Dendritic cell treated with granulocyte-macrophage colony-stimulating factor and Interleukin-4, amounts not matched to agents 40 ng/mL and 50 ng/mL, for 4 days (primary cell): ENCODE measurements around the gene PCP4L1.

Experiments
- H3K27ac Mint-ChIP-seq: one replicate; pipeline ENCODE4 v1.8.0; 2022; ENCODE audit warnings: mild to moderate bottlenecking, mixed read lengths
- H3K27me3 Mint-ChIP-seq: one replicate; pipeline ENCODE4 v1.8.0; 2022; ENCODE audit warnings: mild to moderate bottlenecking, mixed read lengths
- H3K36me3 Mint-ChIP-seq: one replicate; pipeline ENCODE4 v1.8.0; 2022; ENCODE audit warnings: low read depth, mixed read lengths
- H3K4me1 Mint-ChIP-seq: one replicate; pipeline ENCODE4 v1.8.0; 2022; ENCODE audit warnings: low read depth, mixed read lengths
- H3K4me3 Mint-ChIP-seq: one replicate; pipeline ENCODE4 v1.8.0; 2022; ENCODE audit warnings: mild to moderate bottlenecking, moderate library complexity, mixed read lengths
- H3K9me3 Mint-ChIP-seq: one replicate; pipeline ENCODE4 v1.8.0; 2022; ENCODE audit warnings: mixed read lengths
- intact Hi-C: fragments of 100-400 bp; cut with micrococcal nuclease; formaldehyde crosslinking; loops from one replicate; pipeline ENCODE4 v1.15.0; 2022

The PCP4L1 gene

GRCh38 chr1:161258439-161259344 lies at the start of gene PCP4L1:
TSS of gene PCP4L1 (plus strand) at chr1:161258745. CDS start at chr1:161258975, 230 bp downstream.
- Mint-ChIP-seq H3K27ac (no peak within 1 kb of the TSS), H3K27me3 (peaks cover 56% of the 10 kb centered on the region)

DNA sequence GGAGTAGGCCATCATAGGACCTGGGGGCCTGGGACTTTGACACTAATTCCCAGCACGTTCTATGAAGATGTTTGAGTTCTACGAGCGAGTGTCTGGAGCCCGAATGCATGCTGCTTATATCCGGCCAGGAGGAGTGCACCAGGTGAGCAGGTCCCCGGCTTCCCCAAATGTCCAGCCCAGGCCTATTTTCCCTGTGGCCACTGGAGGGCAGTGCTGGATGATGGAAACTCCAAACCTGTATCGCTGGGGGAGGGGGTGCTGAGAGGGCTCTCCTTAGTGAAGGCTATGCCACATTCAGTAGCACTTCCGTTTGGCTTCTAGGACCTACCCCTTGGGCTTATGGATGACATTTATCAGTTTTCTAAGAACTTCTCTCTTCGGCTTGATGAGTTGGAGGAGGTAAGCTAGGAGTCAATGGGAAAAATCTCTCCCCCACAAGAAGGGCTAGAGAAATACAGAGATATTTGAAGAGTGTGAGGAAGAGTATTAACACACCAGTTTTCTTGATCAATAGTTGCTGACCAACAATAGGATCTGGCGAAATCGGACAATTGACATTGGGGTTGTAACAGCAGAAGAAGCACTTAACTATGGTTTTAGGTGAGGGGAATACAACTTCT lies 48.6 kb upstream of the PCP4L1 start:
- peaks cover 46% of the 10 kb centered on the region for H3K4me1 Mint-ChIP-seq
- no peaks in the 10 kb centered on the region for H3K27me3 Mint-ChIP-seq
- peaks cover 100% of the 10 kb centered on the region for H3K36me3 Mint-ChIP-seq
- H3K27ac Mint-ChIP-seq, result peak overlapping the region; percentile 52
- intact Hi-C loops, result loop anchor here (2.0 to 5.0 kb wide), 2 partner anchors 15 to 172 kb away; no protein-coding TSS in a partner anchor
- no peaks in the 10 kb centered on the region for H3K9me3 Mint-ChIP-seq
- H3K4me3 Mint-ChIP-seq, result no peak overlapping the region

More at GRCh38 chr1:161258439-161259344, at the start of gene PCP4L1:
- H3K9me3 Mint-ChIP-seq, result peaks cover 21% of the 10 kb centered on the region
- peaks cover 13% of the 10 kb centered on the region for H3K4me1 Mint-ChIP-seq
- intact Hi-C loops, result no loop called here
- H3K4me3 Mint-ChIP-seq, result peak within 1 kb of the TSS; percentile 52
- H3K36me3 Mint-ChIP-seq, result no peaks in the 10 kb centered on the region

- peaks cover 63% of the 10 kb centered on the region for H3K4me1 Mint-ChIP-seq
- H3K36me3 Mint-ChIP-seq, result peaks cover 93% of the 10 kb centered on the region
- intact Hi-C loops, result loop anchor here (5.0 kb wide), 1 partner anchor 168 kb away; no protein-coding TSS in a partner anchor
- H3K9me3 Mint-ChIP-seq, result no peaks in the 10 kb centered on the region
- H3K27me3 Mint-ChIP-seq, result no peaks in the 10 kb centered on the region
- peak overlapping the region; percentile 98 for H3K27ac Mint-ChIP-seq
- peak overlapping the region; percentile 100 for H3K4me3 Mint-ChIP-seq
Measured at GRCh38 chr1:161214369-161214768, 44.2 kb upstream of the PCP4L1 start.

DNA sequence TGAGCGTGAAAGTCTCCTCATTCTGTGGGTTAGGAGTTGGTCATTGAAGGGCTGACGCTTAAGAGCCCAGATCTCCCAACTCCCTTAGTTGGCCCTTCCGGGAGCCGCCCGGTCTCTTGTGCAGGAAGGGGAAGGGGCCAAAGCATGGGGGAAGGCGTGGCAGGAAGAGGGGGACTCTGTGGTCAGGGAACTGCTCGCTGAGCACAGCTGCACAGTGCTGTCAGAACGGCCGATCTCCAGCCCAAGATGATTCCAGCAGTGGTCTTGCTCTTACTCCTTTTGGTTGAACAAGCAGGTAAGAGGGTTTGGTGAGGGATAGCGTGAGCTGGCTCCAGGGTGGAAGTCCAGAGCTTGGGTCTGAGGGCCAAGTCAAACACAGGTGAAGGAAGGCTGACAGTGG lies 43.5 kb upstream of the PCP4L1 start, which contains the start of gene FCER1G:
Gene FCER1G (plus strand): TSS at position 220 of the 400 bp plus-strand sequence. CDS start 27 bp downstream, at position 247.
- Mint-ChIP-seq H3K27me3 (no peaks in the 10 kb centered on the region), H3K9me3 (no peaks in the 10 kb centered on the region), H3K36me3 (peaks cover 93% of the 10 kb centered on the region), H3K27ac (peak within 1 kb of the TSS; percentile 98), H3K4me1 (peaks cover 63% of the 10 kb centered on the region), H3K4me3 (peak within 1 kb of the TSS; percentile 100)
- intact Hi-C loops, result loop anchor here (1.0 kb wide), 1 partner anchor 13 kb away; the partner anchor contains the start of gene NDUFS2

GRCh38 chr1:161216945-161217712 lies 41.4 kb upstream of the PCP4L1 start:
- peak overlapping the region; percentile 98 for H3K27ac Mint-ChIP-seq
- peak overlapping the region; percentile 100 for H3K4me3 Mint-ChIP-seq
- H3K27me3 Mint-ChIP-seq, result no peaks in the 10 kb centered on the region
- H3K4me1 Mint-ChIP-seq, result peaks cover 61% of the 10 kb centered on the region
- H3K36me3 Mint-ChIP-seq, result peaks cover 91% of the 10 kb centered on the region
- intact Hi-C loops, result no loop called here
- H3K9me3 Mint-ChIP-seq, result no peaks in the 10 kb centered on the region

GRCh38 chr1:161217831-161218230 lies 40.7 kb upstream of the PCP4L1 start:
- Mint-ChIP-seq H3K9me3 (no peaks in the 10 kb centered on the region), H3K4me1 (peaks cover 68% of the 10 kb centered on the region), H3K4me3 (peak overlapping the region; percentile 72)

GRCh38 chr1:161218301-161219077 lies 40.1 kb upstream of the PCP4L1 start:
- intact Hi-C loops, result no loop called here
- Mint-ChIP-seq H3K4me1 (peaks cover 66% of the 10 kb centered on the region), H3K36me3 (peaks cover 91% of the 10 kb centered on the region), H3K9me3 (no peaks in the 10 kb centered on the region), H3K27ac (peak overlapping the region; percentile 98), H3K4me3 (peak overlapping the region; percentile 72), H3K27me3 (no peaks in the 10 kb centered on the region)

More at GRCh38 chr1:161217831-161218230, 40.7 kb upstream of the PCP4L1 start:
- Mint-ChIP-seq H3K27ac (peak overlapping the region; percentile 98), H3K27me3 (no peaks in the 10 kb centered on the region), H3K36me3 (peaks cover 91% of the 10 kb centered on the region)
- intact Hi-C loops, result no loop called here

- H3K27me3 Mint-ChIP-seq, result no peaks in the 10 kb centered on the region
- H3K27ac Mint-ChIP-seq, result no peak overlapping the region
- no peaks in the 10 kb centered on the region for H3K9me3 Mint-ChIP-seq
- H3K4me1 Mint-ChIP-seq, result peaks cover 66% of the 10 kb centered on the region
- H3K36me3 Mint-ChIP-seq, result peaks cover 90% of the 10 kb centered on the region
- no peak overlapping the region for H3K4me3 Mint-ChIP-seq
- intact Hi-C loops, result no loop called here
Measured at GRCh38 chr1:161219078-161219892, 39.3 kb upstream of the PCP4L1 start.

- H3K27me3 Mint-ChIP-seq, result no peaks in the 10 kb centered on the region
- H3K4me1 Mint-ChIP-seq, result peaks cover 65% of the 10 kb centered on the region
- H3K27ac Mint-ChIP-seq, result no peak overlapping the region
- intact Hi-C loops, result no loop called here
- H3K9me3 Mint-ChIP-seq, result no peaks in the 10 kb centered on the region
- H3K36me3 Mint-ChIP-seq, result peaks cover 83% of the 10 kb centered on the region
- no peak overlapping the region for H3K4me3 Mint-ChIP-seq
Measured at GRCh38 chr1:161220002-161220401, 38.5 kb upstream of the PCP4L1 start.

- no peaks in the 10 kb centered on the region for H3K9me3 Mint-ChIP-seq
- intact Hi-C loops, result no loop called here
- H3K27me3 Mint-ChIP-seq, result no peaks in the 10 kb centered on the region
- no peak overlapping the region for H3K4me3 Mint-ChIP-seq
- H3K4me1 Mint-ChIP-seq, result peaks cover 77% of the 10 kb centered on the region
- H3K36me3 Mint-ChIP-seq, result peaks cover 73% of the 10 kb centered on the region
- peak overlapping the region; percentile 37 for H3K27ac Mint-ChIP-seq
Measured at GRCh38 chr1:161222175-161223019, 36.1 kb upstream of the PCP4L1 start.

- intact Hi-C loops, result loop anchor here (2.0 kb wide), 1 partner anchor 13 kb away; no protein-coding TSS in a partner anchor
- no peak overlapping the region for H3K4me3 Mint-ChIP-seq
- peak overlapping the region; percentile 37 for H3K27ac Mint-ChIP-seq
- H3K36me3 Mint-ChIP-seq, result peaks cover 70% of the 10 kb centered on the region
- H3K27me3 Mint-ChIP-seq, result no peaks in the 10 kb centered on the region
- peaks cover 74% of the 10 kb centered on the region for H3K4me1 Mint-ChIP-seq
- H3K9me3 Mint-ChIP-seq, result no peaks in the 10 kb centered on the region
Measured at GRCh38 chr1:161223805-161224694, 34.5 kb upstream of the PCP4L1 start.
